ENCODE data around the gene ZNF326. TPM values are rescaled to one million over a fixed set of nuclear protein-coding genes. Genes with fewer than 3 reads are reported as not detected.

ZNF326 gene, protein sequence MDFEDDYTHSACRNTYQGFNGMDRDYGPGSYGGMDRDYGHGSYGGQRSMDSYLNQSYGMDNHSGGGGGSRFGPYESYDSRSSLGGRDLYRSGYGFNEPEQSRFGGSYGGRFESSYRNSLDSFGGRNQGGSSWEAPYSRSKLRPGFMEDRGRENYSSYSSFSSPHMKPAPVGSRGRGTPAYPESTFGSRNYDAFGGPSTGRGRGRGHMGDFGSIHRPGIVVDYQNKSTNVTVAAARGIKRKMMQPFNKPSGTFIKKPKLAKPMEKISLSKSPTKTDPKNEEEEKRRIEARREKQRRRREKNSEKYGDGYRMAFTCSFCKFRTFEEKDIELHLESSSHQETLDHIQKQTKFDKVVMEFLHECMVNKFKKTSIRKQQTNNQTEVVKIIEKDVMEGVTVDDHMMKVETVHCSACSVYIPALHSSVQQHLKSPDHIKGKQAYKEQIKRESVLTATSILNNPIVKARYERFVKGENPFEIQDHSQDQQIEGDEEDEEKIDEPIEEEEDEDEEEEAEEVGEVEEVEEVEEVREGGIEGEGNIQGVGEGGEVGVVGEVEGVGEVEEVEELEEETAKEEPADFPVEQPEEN
- total RNA-seq (2014; rRNA removed; shearing (Covaris generic); ENCODE audit: low replicate concordance) = 10.0 and 14.7 TPM in 2 replicates

DNA sequence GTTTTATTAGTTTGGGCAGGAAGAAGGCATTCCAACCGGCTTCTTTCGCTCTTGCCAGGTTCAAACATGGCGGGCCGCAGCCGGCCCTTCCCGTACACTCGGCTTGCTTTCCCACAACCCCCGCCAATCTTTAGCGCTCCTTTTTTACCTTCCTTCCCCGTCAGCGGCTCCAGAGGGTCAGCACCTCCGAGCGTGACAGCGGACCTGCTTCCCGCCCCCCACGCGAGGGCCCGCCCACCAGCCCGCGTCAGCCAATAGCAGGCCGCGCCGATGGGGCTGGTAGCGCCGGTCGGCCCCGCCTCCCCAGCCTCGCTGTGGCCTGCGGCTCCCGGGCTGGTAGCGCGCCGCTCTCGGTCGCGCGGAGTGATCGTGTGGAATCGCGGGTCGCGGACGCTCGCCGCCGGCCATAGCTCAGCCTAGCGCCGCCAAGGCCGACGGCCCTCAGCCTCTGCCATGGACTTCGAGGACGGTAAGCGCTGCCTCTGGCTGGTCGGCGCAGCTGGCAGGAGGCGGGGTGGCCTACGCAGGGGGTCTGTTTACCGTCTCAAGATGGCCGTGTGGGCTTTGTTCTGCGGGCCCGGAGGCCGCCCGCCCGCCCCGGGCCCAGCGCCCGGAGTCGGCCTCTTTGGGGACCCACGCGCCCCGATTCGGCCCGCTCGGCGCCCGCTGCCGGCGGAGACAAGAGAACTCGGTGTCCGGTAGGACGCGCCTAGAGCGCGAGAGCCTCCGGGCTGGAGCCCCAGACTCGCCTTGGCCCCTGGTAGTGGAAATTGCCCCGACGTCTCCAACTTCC, at the start of gene ZNF326:
ZNF326 (plus strand) TSS at position 306 of the 793 bp plus-strand sequence; CDS start at position 454, 148 bp downstream.
- Histone ChIP-seq H3K27me3 (ENCODE audit: low read length) (no peaks in the 10 kb centered on the region), H3K9ac (ENCODE audit: low read length) (peak within 1 kb of the TSS; percentile 91), H3K9me2 (replicated peaks; ENCODE audit: insufficient read depth, low read length) (no peaks in the 10 kb centered on the region), H3K4me3 (ENCODE audit: low read length) (peak within 1 kb of the TSS; percentile 92), H4K20me1 (ENCODE audit: insufficient read depth, low read depth, low read length) (peaks cover 6% of the 10 kb centered on the region; the same call in 1 of the 2 replicates), H3K9me3 (ENCODE audit: low read length) (no peaks in the 10 kb centered on the region), H3K4me2 (ENCODE audit: low read depth, low read length, poor library complexity, severe bottlenecking) (peak within 1 kb of the TSS; percentile 94), H3K79me2 (ENCODE audit: low read length) (peaks cover 50% of the 10 kb centered on the region), H3K4me1 (ENCODE audit: low read length) (peaks cover 71% of the 10 kb centered on the region), H3K36me3 (ENCODE audit: insufficient read depth, low read length) (peaks cover 20% of the 10 kb centered on the region; the same call in 1 of the 2 replicates), H2AFZ (ENCODE audit: low read length) (peak within 1 kb of the TSS; percentile 76), H3K27ac (ENCODE audit: low read length) (peak within 1 kb of the TSS; percentile 65)
- peak; percentile 97 for DNase-seq

DNA sequence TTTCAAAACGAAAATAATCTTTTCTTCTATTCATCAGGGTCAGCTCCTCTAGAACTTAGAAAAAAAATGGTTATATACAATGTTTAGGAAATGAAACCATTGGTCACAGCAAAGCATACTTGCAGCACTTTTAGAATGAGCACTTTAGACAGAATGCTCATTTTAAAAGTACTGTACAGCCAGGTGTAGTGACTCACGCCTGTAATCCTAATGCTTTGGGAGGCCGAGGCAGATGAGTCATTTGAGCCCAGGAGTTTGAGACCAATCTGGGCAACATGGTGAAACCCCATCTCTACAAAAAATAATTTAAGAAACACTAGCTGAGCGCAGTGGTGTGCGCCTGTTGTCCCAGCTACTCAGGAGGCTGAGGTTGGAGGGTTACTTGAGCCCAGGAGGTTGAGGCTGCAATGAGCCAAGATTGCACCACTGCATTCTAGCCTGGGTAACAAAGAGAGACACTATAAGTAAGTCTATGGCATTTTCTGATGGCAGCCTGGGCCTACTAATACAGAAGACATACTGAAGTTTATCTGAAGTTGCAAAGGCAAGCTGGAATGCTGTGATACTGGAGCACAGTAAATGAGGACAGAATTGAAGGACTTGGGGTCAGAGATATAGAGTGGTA, 48.9 kb upstream of the ZNF326 start:
- no peaks in the 10 kb centered on the region for H3K27me3 ChIP-seq (ENCODE audit: low read length)
- peak; percentile 84 for DNase-seq
- H3K4me2 ChIP-seq (ENCODE audit: low read depth, low read length, poor library complexity, severe bottlenecking) = peak overlapping the region; percentile 89

DNA sequence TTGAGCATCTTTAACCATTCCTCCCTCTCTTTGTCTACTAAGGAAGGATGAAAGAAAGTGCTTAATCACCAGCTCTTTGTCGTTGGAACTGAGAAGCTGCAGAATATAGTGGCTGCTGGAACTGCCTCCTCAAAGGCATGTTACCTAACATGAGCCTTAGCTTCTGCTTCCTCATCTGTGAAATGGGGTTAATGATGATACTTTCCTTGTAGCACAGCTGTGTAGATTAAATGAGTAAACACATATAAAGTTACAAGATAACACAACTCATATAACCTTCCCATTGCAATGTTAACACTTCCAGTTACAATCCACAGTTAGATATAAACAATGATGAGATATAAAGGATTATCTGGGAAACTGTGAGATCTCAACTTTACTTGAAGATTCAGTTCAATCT, 48.4 kb upstream of the ZNF326 start:
- Histone ChIP-seq H3K4me2 (ENCODE audit: low read depth, low read length, poor library complexity, severe bottlenecking) (peak overlapping the region; percentile 89), H2AFZ (ENCODE audit: low read length) (peak overlapping the region; percentile 59; the same call in 1 of the 2 replicates)

More for the DNA sequence above, 48.9 kb upstream of the ZNF326 start:
- Histone ChIP-seq H3K9ac (ENCODE audit: low read length) (peak overlapping the region; percentile 60), H3K79me2 (ENCODE audit: low read length) (no peaks in the 10 kb centered on the region), H3K27ac (ENCODE audit: low read length) (peak overlapping the region; percentile 97), H2AFZ (ENCODE audit: low read length) (peak overlapping the region; percentile 59; the same call in 1 of the 2 replicates), H4K20me1 (ENCODE audit: insufficient read depth, low read depth, low read length) (no peaks in the 10 kb centered on the region), H3K4me3 (ENCODE audit: low read length) (peak overlapping the region; percentile 55), H3K9me2 (replicated peaks; ENCODE audit: insufficient read depth, low read length) (no peaks in the 10 kb centered on the region), H3K9me3 (ENCODE audit: low read length) (no peaks in the 10 kb centered on the region), H3K4me1 (ENCODE audit: low read length) (peaks cover 76% of the 10 kb centered on the region), H3K36me3 (ENCODE audit: insufficient read depth, low read length) (no peaks in the 10 kb centered on the region)

DNA sequence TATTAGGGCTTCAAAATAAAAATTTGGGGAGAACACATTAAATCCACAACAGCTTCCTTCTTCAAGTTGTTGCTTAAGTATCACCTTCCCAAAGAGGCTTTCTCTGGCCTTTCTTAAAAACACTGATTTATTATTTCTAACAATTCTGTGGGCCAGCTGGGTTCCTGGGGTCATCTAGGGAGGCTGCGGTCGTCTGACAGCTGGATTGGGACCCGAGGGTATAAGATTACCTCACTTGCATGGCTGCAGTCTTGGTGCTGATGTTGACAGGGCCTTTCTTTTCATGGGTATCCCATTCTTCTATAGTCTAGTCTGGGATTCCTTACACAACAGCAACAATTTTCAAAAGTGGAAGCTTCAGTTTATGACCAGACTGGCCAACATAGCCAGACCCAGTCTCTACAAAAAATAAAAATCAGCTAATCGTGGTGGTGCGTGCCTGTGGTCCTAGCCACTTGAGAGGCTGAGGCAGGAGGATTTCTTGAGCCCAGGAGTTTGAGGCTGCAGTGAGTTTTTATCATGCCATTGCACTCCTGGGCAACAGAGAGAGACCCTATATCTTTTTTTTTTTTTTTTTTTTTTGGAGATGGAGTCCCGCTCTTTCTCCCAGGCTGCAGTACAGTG, 46.1 kb upstream of the ZNF326 start:
- no peaks in the 10 kb centered on the region for H3K27me3 ChIP-seq (ENCODE audit: low read length)
- no peak overlapping the region for H3K9ac ChIP-seq (ENCODE audit: low read length)
- H3K9me3 ChIP-seq (ENCODE audit: low read length) = no peaks in the 10 kb centered on the region
- H3K4me1 ChIP-seq (ENCODE audit: low read length) = peaks cover 72% of the 10 kb centered on the region
- no peak for DNase-seq
- H3K4me3 ChIP-seq (ENCODE audit: low read length) = no peak overlapping the region
- H3K79me2 ChIP-seq (ENCODE audit: low read length) = no peaks in the 10 kb centered on the region
- H3K27ac ChIP-seq (ENCODE audit: low read length) = peak overlapping the region; percentile 16; the same call in 1 of the 2 replicates
- no peaks in the 10 kb centered on the region for H3K36me3 ChIP-seq (ENCODE audit: insufficient read depth, low read length)
- H3K4me2 ChIP-seq (ENCODE audit: low read depth, low read length, poor library complexity, severe bottlenecking) = no peak overlapping the region
- H4K20me1 ChIP-seq (ENCODE audit: insufficient read depth, low read depth, low read length) = no peaks in the 10 kb centered on the region
- H3K9me2 ChIP-seq (replicated peaks; ENCODE audit: insufficient read depth, low read length) = no peaks in the 10 kb centered on the region
- H2AFZ ChIP-seq (ENCODE audit: low read length) = no peak overlapping the region

More for the DNA sequence above, 48.4 kb upstream of the ZNF326 start:
- Histone ChIP-seq H3K9ac (ENCODE audit: low read length) (peak overlapping the region; percentile 60), H3K9me3 (ENCODE audit: low read length) (no peaks in the 10 kb centered on the region), H3K79me2 (ENCODE audit: low read length) (no peaks in the 10 kb centered on the region), H4K20me1 (ENCODE audit: insufficient read depth, low read depth, low read length) (no peaks in the 10 kb centered on the region), H3K36me3 (ENCODE audit: insufficient read depth, low read length) (no peaks in the 10 kb centered on the region), H3K27ac (ENCODE audit: low read length) (peak overlapping the region; percentile 97), H3K9me2 (replicated peaks; ENCODE audit: insufficient read depth, low read length) (no peaks in the 10 kb centered on the region), H3K4me3 (ENCODE audit: low read length) (peak overlapping the region; percentile 55; the same call in 1 of the 2 replicates), H3K4me1 (ENCODE audit: low read length) (peaks cover 71% of the 10 kb centered on the region), H3K27me3 (ENCODE audit: low read length) (no peaks in the 10 kb centered on the region)
- peak; percentile 54 for DNase-seq

DNA sequence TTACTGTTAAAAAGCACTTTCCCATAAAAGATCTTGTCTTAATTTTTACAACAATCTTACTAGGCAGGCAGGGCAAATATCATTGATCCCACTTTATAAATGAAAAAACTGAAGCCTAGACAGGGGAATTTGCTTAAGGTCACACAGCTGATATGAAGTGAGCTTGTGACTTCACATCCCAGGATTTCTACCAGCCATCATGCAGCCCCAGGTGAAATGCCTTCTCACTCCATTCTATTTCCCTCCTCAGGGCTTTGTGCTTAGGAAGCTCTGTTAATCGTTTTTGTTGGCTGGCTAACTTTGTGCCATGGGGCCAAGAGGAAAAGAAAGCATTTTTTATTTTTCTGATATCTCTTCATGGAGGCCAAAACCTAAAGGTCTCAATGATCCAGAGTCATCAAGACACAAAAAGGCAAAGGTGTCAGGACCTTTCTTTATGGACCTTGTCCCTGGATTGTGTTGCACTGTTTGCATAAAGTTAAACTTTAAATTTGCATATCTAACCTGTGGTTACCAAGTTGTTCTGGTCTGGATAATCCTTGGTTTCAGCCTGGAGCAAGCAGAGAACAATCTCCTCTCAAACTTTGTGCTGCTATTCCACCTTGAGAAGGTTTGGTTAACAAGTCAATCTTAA, 44.8 kb upstream of the ZNF326 start:
- Histone ChIP-seq H3K9me3 (ENCODE audit: low read length) (no peaks in the 10 kb centered on the region), H3K9ac (ENCODE audit: low read length) (peak overlapping the region; percentile 20; the same call in 1 of the 2 replicates), H3K4me2 (ENCODE audit: low read depth, low read length, poor library complexity, severe bottlenecking) (peak overlapping the region; percentile 70), H3K27me3 (ENCODE audit: low read length) (no peaks in the 10 kb centered on the region), H3K4me3 (ENCODE audit: low read length) (peak overlapping the region; percentile 41), H3K79me2 (ENCODE audit: low read length) (no peaks in the 10 kb centered on the region), H3K27ac (ENCODE audit: low read length) (peak overlapping the region; percentile 77), H3K9me2 (replicated peaks; ENCODE audit: insufficient read depth, low read length) (no peaks in the 10 kb centered on the region), H3K36me3 (ENCODE audit: insufficient read depth, low read length) (no peaks in the 10 kb centered on the region), H4K20me1 (ENCODE audit: insufficient read depth, low read depth, low read length) (no peaks in the 10 kb centered on the region), H2AFZ (ENCODE audit: low read length) (peak overlapping the region; percentile 17; the same call in 1 of the 2 replicates), H3K4me1 (ENCODE audit: low read length) (peaks cover 61% of the 10 kb centered on the region)
- DNase-seq = peak; percentile 54

DNA sequence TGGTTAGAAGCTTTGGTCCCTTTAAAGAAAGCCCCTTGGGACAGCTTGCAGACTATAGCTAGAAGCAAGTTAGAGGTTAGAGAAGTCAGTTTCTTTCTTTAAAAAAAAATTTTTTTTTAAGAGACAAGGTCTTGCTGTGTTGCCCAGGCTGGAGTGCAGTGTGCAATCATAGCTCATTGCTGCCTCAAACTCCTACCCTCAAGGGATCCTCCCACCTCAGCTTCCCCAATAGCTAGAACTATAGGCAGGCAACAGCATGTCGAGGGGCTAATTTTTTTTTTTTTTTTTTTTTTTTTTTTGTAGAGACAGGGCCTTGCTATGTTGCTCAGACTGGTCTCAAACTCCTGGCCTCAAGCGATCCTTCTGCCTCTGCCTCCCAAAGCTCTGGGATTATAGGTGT, 44.2 kb upstream of the ZNF326 start:
- Histone ChIP-seq H3K9ac (ENCODE audit: low read length) (peak overlapping the region; percentile 20; the same call in 1 of the 2 replicates), H3K79me2 (ENCODE audit: low read length) (no peaks in the 10 kb centered on the region), H3K4me2 (ENCODE audit: low read depth, low read length, poor library complexity, severe bottlenecking) (peak overlapping the region; percentile 70), H3K27me3 (ENCODE audit: low read length) (no peaks in the 10 kb centered on the region), H3K36me3 (ENCODE audit: insufficient read depth, low read length) (no peaks in the 10 kb centered on the region), H3K4me3 (ENCODE audit: low read length) (peak overlapping the region; percentile 41), H2AFZ (ENCODE audit: low read length) (0 out of 2 replicates have a peak overlapping the region, but pooled peaks have one; percentile 17), H3K4me1 (ENCODE audit: low read length) (peaks cover 55% of the 10 kb centered on the region), H3K9me2 (replicated peaks; ENCODE audit: insufficient read depth, low read length) (no peaks in the 10 kb centered on the region), H4K20me1 (ENCODE audit: insufficient read depth, low read depth, low read length) (no peaks in the 10 kb centered on the region), H3K9me3 (ENCODE audit: low read length) (no peaks in the 10 kb centered on the region), H3K27ac (ENCODE audit: low read length) (peak overlapping the region; percentile 77)
- peak; percentile 65 for DNase-seq
